ENCODE results near the gene SPRYD4. TPM values are rescaled to one million over a fixed set of nuclear protein-coding genes. Genes with fewer than 3 reads are reported as not detected.
A peak's percentile ranks its signal among the peaks of the same experiment; 100 is the strongest.
"Not testable (repeated sequence)": the region's sequence is repeated elsewhere in the genome, so short reads cannot be mapped to it uniquely, and the experiment has no call there.

Gene SPRYD4
- polyA plus RNA-seq, 1 experiment = 2.4 TPM

DNA sequence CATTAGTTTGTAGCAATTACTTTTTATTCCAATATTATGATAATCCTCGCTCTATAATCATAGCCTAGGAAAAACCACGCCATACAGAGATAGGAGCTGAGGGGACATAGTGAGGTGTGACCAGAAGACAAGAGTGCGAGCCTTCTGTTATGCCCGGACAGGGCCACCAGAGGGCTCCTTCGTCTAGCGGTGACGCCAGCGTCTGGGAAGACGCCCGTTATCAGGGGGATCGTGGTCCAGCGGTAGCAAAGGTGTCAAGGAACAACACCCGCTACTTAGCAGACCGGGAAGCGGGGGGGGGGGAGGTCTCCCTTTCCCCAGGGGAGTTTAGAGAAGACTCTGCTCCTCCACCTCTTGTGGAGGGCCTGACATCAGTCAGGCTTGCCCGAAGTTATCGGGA, 28.3 kb downstream of the SPRYD4 start:
- POLR2A ChIA-PET; H3K4me3 ChIP-seq (ENCODE audit: low read depth, low read length); H3K27me3 ChIP-seq (ENCODE audit: control insufficient read depth, insufficient read depth, low read length); H3K36me3 ChIP-seq (ENCODE audit: control insufficient read depth, insufficient read depth, low read length); DNase-seq (ENCODE audit: low read depth): not testable (repeated sequence)
- CTCF ChIA-PET = interaction anchor here (1.2 kb wide), 2 partner anchors 9 to 16 kb away, joined by 3 to 5 read pairs; no protein-coding TSS in a partner anchor
- TF ChIP-seq, protein P1, sequence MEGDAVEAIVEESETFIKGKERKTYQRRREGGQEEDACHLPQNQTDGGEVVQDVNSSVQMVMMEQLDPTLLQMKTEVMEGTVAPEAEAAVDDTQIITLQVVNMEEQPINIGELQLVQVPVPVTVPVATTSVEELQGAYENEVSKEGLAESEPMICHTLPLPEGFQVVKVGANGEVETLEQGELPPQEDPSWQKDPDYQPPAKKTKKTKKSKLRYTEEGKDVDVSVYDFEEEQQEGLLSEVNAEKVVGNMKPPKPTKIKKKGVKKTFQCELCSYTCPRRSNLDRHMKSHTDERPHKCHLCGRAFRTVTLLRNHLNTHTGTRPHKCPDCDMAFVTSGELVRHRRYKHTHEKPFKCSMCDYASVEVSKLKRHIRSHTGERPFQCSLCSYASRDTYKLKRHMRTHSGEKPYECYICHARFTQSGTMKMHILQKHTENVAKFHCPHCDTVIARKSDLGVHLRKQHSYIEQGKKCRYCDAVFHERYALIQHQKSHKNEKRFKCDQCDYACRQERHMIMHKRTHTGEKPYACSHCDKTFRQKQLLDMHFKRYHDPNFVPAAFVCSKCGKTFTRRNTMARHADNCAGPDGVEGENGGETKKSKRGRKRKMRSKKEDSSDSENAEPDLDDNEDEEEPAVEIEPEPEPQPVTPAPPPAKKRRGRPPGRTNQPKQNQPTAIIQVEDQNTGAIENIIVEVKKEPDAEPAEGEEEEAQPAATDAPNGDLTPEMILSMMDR (IDR thresholded peaks at IDR 0.05; ENCODE audit: insufficient read depth, low read depth, low read length) = peak; percentile 46

DNA sequence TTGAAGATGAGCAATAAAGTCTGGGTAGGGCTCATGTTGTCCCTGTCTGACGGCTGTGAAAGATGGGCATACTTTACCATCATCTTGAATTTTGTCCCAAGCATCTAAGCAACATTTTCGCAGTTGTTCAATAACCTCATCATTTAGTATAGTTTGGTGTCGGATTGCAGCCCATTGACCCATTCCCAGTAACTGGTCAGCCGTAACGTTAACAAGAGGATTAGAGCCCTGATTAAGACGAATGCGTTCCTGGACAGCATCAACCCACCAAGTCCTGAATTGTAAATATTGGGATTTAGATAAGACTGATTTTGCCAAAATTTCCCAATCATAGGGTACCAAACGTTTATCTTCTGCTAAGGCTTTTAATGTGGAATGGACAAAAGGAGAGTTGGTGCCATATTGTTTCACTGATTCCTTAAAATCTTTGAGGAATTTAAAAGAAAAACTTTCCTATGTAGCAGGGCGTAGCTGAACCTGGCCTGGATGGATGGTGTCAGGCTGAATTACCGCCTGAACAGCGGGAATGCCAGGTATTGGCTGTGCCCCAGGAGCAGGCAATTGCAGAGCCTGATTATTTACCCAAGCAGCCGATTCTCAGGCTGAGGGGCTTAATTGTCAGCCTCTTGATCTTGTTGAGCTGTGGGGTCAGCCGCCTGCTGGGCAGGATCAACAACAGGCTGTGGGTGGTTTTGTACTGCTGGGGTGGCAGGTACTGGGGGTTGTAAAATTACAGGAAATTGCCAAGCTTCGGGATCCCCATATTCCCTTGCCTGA, 29.9 kb downstream of the SPRYD4 start:
- DNase-seq (ENCODE audit: low read depth); POLR2A ChIA-PET; H3K36me3 ChIP-seq (ENCODE audit: control insufficient read depth, insufficient read depth, low read length); H3K27me3 ChIP-seq (ENCODE audit: control insufficient read depth, insufficient read depth, low read length); H3K4me3 ChIP-seq (ENCODE audit: low read depth, low read length): not testable (repeated sequence)
- CTCF ChIA-PET = interaction anchor here (0.5 kb wide), 1 partner anchor 316 kb away, joined by 3 read pairs; no protein-coding TSS in a partner anchor

DNA sequence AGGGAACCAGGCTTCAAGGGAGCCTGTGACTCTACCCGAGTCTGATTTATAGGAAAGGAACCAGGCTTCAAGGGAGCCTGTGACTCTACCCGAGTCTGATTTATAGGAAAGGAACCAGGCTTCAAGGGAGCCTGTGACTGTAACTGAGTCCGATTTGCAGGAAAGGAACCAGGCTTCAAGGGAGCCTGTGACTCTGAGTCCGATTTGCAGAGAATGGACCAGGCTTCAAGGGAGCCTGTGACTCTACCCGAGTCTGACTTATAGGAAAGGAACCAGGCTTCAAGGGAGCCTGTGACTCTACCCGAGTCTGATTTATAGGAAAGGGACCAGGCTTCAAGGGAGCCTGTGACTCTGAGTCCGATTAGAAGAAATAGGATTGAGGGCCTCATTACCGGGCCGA, 31.1 kb downstream of the SPRYD4 start:
- H3K4me3 ChIP-seq (ENCODE audit: low read depth, low read length); H3K36me3 ChIP-seq (ENCODE audit: control insufficient read depth, insufficient read depth, low read length); DNase-seq (ENCODE audit: low read depth); CTCF ChIA-PET; H3K27me3 ChIP-seq (ENCODE audit: control insufficient read depth, insufficient read depth, low read length); POLR2A ChIA-PET: not testable (repeated sequence)

DNA sequence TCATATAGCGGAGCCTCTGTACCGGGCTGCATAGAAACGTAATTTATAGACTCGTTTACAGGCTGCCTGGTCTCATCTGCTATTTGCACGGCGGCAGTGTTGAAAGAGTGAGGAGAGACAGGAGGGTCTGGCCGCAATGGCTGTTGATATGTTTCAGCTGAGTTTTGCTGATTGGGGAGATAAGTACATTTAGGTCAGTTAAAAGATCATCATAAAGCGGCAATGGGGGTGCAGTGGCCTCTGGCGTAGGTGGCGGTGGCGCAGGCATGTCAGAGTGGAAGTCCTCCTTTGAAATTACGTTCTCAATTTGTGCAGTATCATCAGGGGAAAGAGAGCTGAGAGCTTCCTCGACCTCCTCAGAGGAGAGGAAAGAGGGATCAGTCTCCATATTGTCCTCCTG, 31.5 kb downstream of the SPRYD4 start:
- POLR2A ChIA-PET; H3K4me3 ChIP-seq (ENCODE audit: low read depth, low read length); DNase-seq (ENCODE audit: low read depth); H3K27me3 ChIP-seq (ENCODE audit: control insufficient read depth, insufficient read depth, low read length); H3K36me3 ChIP-seq (ENCODE audit: control insufficient read depth, insufficient read depth, low read length): not testable (repeated sequence)
- CTCF ChIA-PET = interaction anchor here (0.7 kb wide), 1 partner anchor 91 kb away, joined by 3 read pairs; no protein-coding TSS in a partner anchor

DNA sequence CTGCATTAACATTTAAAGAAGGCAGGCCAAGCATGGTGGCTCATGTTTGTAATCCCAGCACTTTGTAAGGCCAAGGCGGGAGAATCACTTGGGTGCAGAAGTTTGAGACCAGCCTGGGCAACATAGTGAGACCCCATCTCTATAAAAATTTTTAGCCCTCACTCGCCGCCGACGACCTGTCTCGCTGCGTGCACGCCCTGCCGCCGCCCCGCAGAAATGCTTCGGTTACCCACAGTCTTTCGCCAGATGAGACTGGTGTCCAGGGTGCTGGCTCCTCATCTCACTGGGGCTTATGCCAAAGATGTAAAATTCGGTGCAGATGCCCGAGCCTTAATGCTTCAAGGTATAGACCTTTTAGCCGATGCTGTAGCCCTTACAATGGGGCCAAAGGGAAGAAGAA, 42.4 kb downstream of the SPRYD4 start:
- ChIA-PET CTCF (interaction anchor here (1.3 to 3.8 kb wide), 3 partner anchors 9 to 83 kb away, joined by 5 to 17 read pairs (median 8); no protein-coding TSS in a partner anchor), POLR2A (no interaction called here)
- Histone ChIP-seq H3K27me3 (ENCODE audit: control insufficient read depth, insufficient read depth, low read length) (no peaks in the 10 kb centered on the region), H3K4me3 (ENCODE audit: low read depth, low read length) (no peak overlapping the region), H3K36me3 (ENCODE audit: control insufficient read depth, insufficient read depth, low read length) (no peaks in the 10 kb centered on the region)
- DNase-seq (ENCODE audit: low read depth) = no peak
- TF ChIP-seq, protein P1 (IDR thresholded peaks at IDR 0.05; ENCODE audit: insufficient read depth, low read depth, low read length) = no peak

DNA sequence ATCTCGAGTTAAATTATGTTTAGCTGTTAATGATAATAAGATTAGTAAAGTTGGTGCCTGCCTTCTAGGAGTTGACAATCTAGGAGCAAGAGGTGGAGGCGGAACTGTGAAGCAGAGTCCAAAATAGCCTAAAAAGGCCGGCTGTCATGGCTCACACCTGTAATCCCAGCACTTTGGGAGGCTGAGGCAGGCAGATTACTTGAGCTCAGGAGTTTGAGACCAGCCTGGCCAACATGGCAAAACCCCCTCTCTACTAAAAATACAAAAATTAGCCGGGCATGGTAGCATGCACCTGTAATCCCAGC, 45.6 kb downstream of the SPRYD4 start:
- H3K27me3 ChIP-seq (ENCODE audit: control insufficient read depth, insufficient read depth, low read length); DNase-seq (ENCODE audit: low read depth); POLR2A ChIA-PET; H3K4me3 ChIP-seq (ENCODE audit: low read depth, low read length); H3K36me3 ChIP-seq (ENCODE audit: control insufficient read depth, insufficient read depth, low read length): not testable (repeated sequence)
- CTCF ChIA-PET = interaction anchor here (0.6 to 5.5 kb wide), 25 partner anchors 8 to 121 kb away, joined by 3 to 119 read pairs (median 5); no protein-coding TSS in a partner anchor

DNA sequence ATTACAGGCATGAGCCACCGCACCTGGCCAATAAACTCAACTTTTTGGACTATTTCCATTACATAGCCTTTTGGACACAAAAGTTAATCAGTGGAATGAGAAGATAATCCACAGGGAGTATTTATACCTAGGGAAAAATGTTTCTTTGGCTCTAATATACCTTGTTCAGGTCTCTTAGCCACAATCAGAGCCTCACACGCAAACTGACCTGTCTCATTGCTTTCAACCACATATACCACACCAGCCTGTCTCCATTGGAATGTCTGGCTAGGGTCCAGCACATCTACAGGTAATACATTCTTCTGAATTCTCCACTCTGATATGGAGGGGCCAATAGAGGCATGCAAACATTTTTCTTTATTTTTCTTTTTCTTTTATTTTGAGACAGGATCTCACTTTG, 49.5 kb downstream of the SPRYD4 start:
- TF ChIP-seq, protein P1 (IDR thresholded peaks at IDR 0.05; ENCODE audit: insufficient read depth, low read depth, low read length) = no peak
- Histone ChIP-seq H3K27me3 (ENCODE audit: control insufficient read depth, insufficient read depth, low read length) (no peaks in the 10 kb centered on the region), H3K36me3 (ENCODE audit: control insufficient read depth, insufficient read depth, low read length) (no peaks in the 10 kb centered on the region), H3K4me3 (ENCODE audit: low read depth, low read length) (no peak overlapping the region)
- no peak for DNase-seq (ENCODE audit: low read depth)
- POLR2A ChIA-PET = no interaction called here
- CTCF ChIA-PET = interaction anchor here (0.9 to 5.2 kb wide), 4 partner anchors 16 to 118 kb away, joined by 3 to 87 read pairs (median 12); no protein-coding TSS in a partner anchor
